DND-41 (cell line): ENCODE measurements around the gene HIP1.

Source experiments
- ATAC-seq: fragments of 200-7000 bp; cut with Tn5 transposase; 3 replicates; pipeline ENCODE4 v1.9.1; 2021; ENCODE audit warnings: low read depth; ENCODE audit not compliant: insufficient read depth
- DNase-seq: peaks from one replicate; pipeline ENCODE4 v3.0.0-alpha.2; 2020
- H2AFZ ChIP-seq: 2 replicates; pipeline ENCODE4 v1.6.0; 2012; ENCODE audit warnings: low read depth, low read length
- H3K27ac ChIP-seq: 2 replicates; pipeline ENCODE4 v1.5.1; 2012; ENCODE audit warnings: low read length, inconsistent platforms
- H3K27me3 ChIP-seq: fragments of 200-600 bp; sonication (generic); 2 replicates; pipeline ENCODE4 v1.6.0; 2012; ENCODE audit warnings: low read length, mild to moderate bottlenecking, inconsistent platforms; ENCODE audit not compliant: insufficient read depth, poor library complexity
- H3K36me3 ChIP-seq: 2 replicates; pipeline ENCODE4 v1.5.1; 2012; ENCODE audit warnings: low read length, inconsistent platforms; ENCODE audit not compliant: insufficient read depth
- H3K4me1 ChIP-seq: 2 replicates; pipeline ENCODE4 v1.5.1; 2012; ENCODE audit warnings: mild to moderate bottlenecking, low read length; ENCODE audit not compliant: insufficient read depth
- H3K4me2 ChIP-seq: 2 replicates; pipeline ENCODE4 v1.6.0; 2012; ENCODE audit warnings: mild to moderate bottlenecking, moderate library complexity, low read length, inconsistent platforms; ENCODE audit not compliant: insufficient read depth
- H3K4me3 ChIP-seq, 2 experiments: fragments of 200-600 bp in 1 of 2; shearing (Covaris generic) in 1 of 2; 2 replicates each; pipeline ENCODE4 v1.5.1; 2012 to 2016; ENCODE audit warnings: inconsistent platforms in 2 of 2, low read length in 2 of 2, mild to moderate bottlenecking in 2 of 2, low read depth in 1 of 2, moderate library complexity in 1 of 2
- H3K79me2 ChIP-seq: 2 replicates; pipeline ENCODE4 v1.6.0; 2012; ENCODE audit warnings: low read length, inconsistent platforms; ENCODE audit not compliant: insufficient read depth
- H3K9ac ChIP-seq: 2 replicates; pipeline ENCODE4 v1.6.0; 2012; ENCODE audit warnings: low read depth, mild to moderate bottlenecking, inconsistent platforms, low read length, moderate library complexity
- H3K9me3 ChIP-seq: 2 replicates; pipeline ENCODE4 v1.5.1; 2012; ENCODE audit warnings: low read length, moderate library complexity, mild to moderate bottlenecking, inconsistent platforms; ENCODE audit not compliant: insufficient read depth, severe bottlenecking
- H4K20me1 ChIP-seq: 2 replicates; pipeline ENCODE4 v1.6.0; 2012; ENCODE audit warnings: low read length; ENCODE audit not compliant: insufficient read depth
- EZH2 ChIP-seq: IDR thresholded peaks from 3 replicates; pipeline ENCODE4 v1.6.1; 2012; ENCODE audit warnings: borderline replicate concordance, low read depth, mild to moderate bottlenecking, moderate library complexity, low read length, inconsistent platforms; ENCODE audit not compliant: severe bottlenecking
- TF ChIP-seq, protein P1 (sequence below): IDR thresholded peaks from 2 replicates; pipeline ENCODE4 v1.5.1; 2012; ENCODE audit warnings: borderline replicate concordance, low read length, moderate library complexity, mild to moderate bottlenecking; ENCODE audit not compliant: poor library complexity, severe bottlenecking; ENCODE audit errors: extremely low read depth

Gene HIP1

DNA sequence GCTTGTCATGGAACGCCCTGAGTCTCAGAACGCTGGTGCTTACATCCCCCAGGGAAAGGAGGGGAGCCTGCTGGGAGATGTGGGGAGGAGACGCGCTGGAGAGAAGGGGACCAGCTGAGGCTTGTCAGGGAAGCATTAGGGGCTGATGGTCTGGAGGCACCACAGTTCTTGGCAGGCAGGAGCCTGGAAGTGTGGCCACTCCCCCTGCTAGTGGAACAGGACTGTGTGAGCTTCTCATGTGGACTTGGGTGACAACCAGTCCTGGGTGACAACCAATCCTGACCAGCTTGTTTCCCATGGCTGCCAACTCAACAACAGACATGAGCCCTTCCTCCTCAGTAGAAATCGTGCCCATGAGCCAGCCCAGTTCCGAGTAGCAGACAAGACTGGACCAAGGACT, 158.8 kb downstream of the HIP1 start:
- H2AFZ ChIP-seq = no peak overlapping the region
- no peak overlapping the region for H3K27ac ChIP-seq
- H4K20me1 ChIP-seq = no peaks in the 10 kb centered on the region
- no peaks in the 10 kb centered on the region for H3K9me3 ChIP-seq
- H3K36me3 ChIP-seq = no peaks in the 10 kb centered on the region
- H3K9ac ChIP-seq = no peak overlapping the region
- TF ChIP-seq, protein P1, sequence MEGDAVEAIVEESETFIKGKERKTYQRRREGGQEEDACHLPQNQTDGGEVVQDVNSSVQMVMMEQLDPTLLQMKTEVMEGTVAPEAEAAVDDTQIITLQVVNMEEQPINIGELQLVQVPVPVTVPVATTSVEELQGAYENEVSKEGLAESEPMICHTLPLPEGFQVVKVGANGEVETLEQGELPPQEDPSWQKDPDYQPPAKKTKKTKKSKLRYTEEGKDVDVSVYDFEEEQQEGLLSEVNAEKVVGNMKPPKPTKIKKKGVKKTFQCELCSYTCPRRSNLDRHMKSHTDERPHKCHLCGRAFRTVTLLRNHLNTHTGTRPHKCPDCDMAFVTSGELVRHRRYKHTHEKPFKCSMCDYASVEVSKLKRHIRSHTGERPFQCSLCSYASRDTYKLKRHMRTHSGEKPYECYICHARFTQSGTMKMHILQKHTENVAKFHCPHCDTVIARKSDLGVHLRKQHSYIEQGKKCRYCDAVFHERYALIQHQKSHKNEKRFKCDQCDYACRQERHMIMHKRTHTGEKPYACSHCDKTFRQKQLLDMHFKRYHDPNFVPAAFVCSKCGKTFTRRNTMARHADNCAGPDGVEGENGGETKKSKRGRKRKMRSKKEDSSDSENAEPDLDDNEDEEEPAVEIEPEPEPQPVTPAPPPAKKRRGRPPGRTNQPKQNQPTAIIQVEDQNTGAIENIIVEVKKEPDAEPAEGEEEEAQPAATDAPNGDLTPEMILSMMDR = no peak
- no peak for TF ChIP-seq EZH2
- no peak overlapping the region for H3K4me2 ChIP-seq
- peaks cover 6% of the 10 kb centered on the region for H3K27me3 ChIP-seq
- DNase-seq (no peak), ATAC-seq (no peak)
- no peak overlapping the region for H3K4me3 ChIP-seq
- H3K4me1 ChIP-seq = no peaks in the 10 kb centered on the region
- no peaks in the 10 kb centered on the region for H3K79me2 ChIP-seq

DNA sequence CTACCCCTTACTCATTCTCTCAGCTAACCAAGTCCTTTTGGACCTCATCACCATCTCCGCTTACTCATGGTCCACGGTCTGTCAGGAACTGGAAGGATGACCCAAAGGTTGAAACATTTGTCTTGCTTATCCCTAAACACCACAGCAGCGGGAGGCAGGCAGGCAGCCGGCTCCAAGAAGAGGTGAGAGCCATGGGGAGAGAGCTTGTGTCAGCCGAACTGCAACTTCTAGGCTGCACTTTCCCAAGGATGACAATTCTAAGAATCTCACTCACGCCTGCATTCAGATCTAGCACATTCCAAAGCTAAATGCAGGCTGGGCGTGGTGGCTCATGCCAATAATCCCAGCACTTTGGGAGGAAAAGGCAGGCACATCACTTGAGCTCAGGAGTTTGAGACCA, 160.7 kb downstream of the HIP1 start:
- H2AFZ ChIP-seq = no peak overlapping the region
- H3K27me3 ChIP-seq = peaks cover 6% of the 10 kb centered on the region
- TF ChIP-seq, protein P1 = no peak
- no peak for TF ChIP-seq EZH2
- no peak overlapping the region for H3K9ac ChIP-seq
- no peaks in the 10 kb centered on the region for H4K20me1 ChIP-seq
- DNase-seq (no peak), ATAC-seq (no peak)
- no peaks in the 10 kb centered on the region for H3K79me2 ChIP-seq
- no peaks in the 10 kb centered on the region for H3K9me3 ChIP-seq
- no peak overlapping the region for H3K4me2 ChIP-seq
- no peaks in the 10 kb centered on the region for H3K4me1 ChIP-seq
- H3K27ac ChIP-seq = no peak overlapping the region
- no peaks in the 10 kb centered on the region for H3K36me3 ChIP-seq
- no peak overlapping the region for H3K4me3 ChIP-seq

DNA sequence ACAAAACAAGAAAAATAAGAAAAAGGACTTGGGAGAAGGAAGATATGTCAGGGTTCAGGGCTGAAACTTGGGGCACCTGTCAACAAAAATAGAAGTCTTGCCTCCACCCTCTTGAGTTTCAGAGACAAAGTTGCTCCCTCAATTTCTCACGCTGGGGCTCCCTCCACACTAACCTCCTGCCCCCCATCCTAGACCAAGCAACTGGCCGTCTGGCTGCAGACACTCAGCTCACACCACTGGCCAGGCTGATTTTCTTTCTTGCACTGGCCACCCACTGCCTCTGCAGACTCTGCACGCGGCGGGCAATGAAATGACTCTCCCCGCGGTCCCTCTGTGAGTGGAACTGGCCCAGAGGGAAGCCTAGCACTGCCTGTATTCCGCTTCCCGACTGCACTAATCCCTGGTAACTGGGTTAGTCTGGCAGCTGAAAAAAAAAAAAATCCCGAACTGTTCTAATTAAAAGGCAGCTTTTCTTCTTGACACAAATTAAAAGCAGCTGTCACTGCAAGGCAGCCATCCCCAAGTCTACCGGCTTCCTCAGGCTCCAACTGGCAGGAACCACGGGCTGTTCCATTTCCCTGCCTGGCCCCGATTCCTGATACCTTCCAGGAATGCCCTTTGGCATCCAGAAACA, 163.1 kb downstream of the HIP1 start:
- Histone ChIP-seq H3K4me2 (no peak overlapping the region), H3K4me1 (no peaks in the 10 kb centered on the region), H3K36me3 (no peaks in the 10 kb centered on the region), H3K79me2 (no peaks in the 10 kb centered on the region), H3K4me3 (no peak overlapping the region), H2AFZ (no peak overlapping the region), H3K27ac (no peak overlapping the region), H3K9ac (no peak overlapping the region), H3K9me3 (no peaks in the 10 kb centered on the region), H4K20me1 (no peaks in the 10 kb centered on the region), H3K27me3 (peaks cover 6% of the 10 kb centered on the region)
- no peak for ATAC-seq
- TF ChIP-seq, protein P1 = no peak
- TF ChIP-seq EZH2 = no peak
- no peak for DNase-seq
